ENCODE measurements around the gene VAT1L. TPM values are rescaled to one million over a fixed set of nuclear protein-coding genes. Genes with fewer than 3 reads are reported as not detected.

VAT1L gene
- total RNA-seq, 1 donor from 2014 or later, result 6.4 TPM

- intact Hi-C loops (cut with DNase I), result no loop called here
- Histone ChIP-seq H3K27ac (peak overlapping the region; percentile 83), H3K27me3 (no peaks in the 10 kb centered on the region), H3K4me1 (peaks cover 28% of the 10 kb centered on the region), H3K4me3 (no peak overlapping the region), H3K9me3 (no peaks in the 10 kb centered on the region), H3K36me3 (no peaks in the 10 kb centered on the region)
- TF ChIP-seq POLR2A (IDR thresholded peaks at IDR 0.05) (no peak), CTCF (IDR thresholded peaks at IDR 0.05) (no peak), POLR2AphosphoS5 (IDR thresholded peaks at IDR 0.05; ENCODE audit: insufficient read depth in 1 of 2, low read depth in 1 of 2) (no peak)
- peak in 1 of 2 donors; percentile 90 for DNase-seq (ENCODE audit: extremely low spot score in 2 of 2)
Observed at GRCh38 chr16:77993111-77993985, 205.0 kb downstream of the VAT1L start.

- H3K27me3 ChIP-seq, result no peaks in the 10 kb centered on the region
- intact Hi-C loops (cut with DNase I), result no loop called here
- H3K9me3 ChIP-seq, result no peaks in the 10 kb centered on the region
- H3K36me3 ChIP-seq, result no peaks in the 10 kb centered on the region
- H3K4me1 ChIP-seq, result peaks cover 19% of the 10 kb centered on the region
- no peak overlapping the region for H3K27ac ChIP-seq
- DNase-seq (ENCODE audit: extremely low spot score in 2 of 2), result no peak
- no peak overlapping the region for H3K4me3 ChIP-seq
- TF ChIP-seq POLR2A (IDR thresholded peaks at IDR 0.05) (no peak), POLR2AphosphoS5 (IDR thresholded peaks at IDR 0.05; ENCODE audit: insufficient read depth in 1 of 2, low read depth in 1 of 2) (no peak), CTCF (IDR thresholded peaks at IDR 0.05) (no peak)
Observed at GRCh38 chr16:77995843-77996455, 207.6 kb downstream of the VAT1L start.

GRCh38 chr16:77998350-77999023, 210.1 kb downstream of the VAT1L start:
- no peak for DNase-seq (ENCODE audit: extremely low spot score in 2 of 2)
- H3K27me3 ChIP-seq, result no peaks in the 10 kb centered on the region
- no peak overlapping the region for H3K4me3 ChIP-seq
- TF ChIP-seq POLR2A (IDR thresholded peaks at IDR 0.05) (no peak), CTCF (IDR thresholded peaks at IDR 0.05) (no peak), POLR2AphosphoS5 (IDR thresholded peaks at IDR 0.05; ENCODE audit: insufficient read depth in 1 of 2, low read depth in 1 of 2) (no peak)
- intact Hi-C loops (cut with DNase I), result no loop called here
- H3K27ac ChIP-seq, result no peak overlapping the region
- no peaks in the 10 kb centered on the region for H3K36me3 ChIP-seq
- peaks cover 17% of the 10 kb centered on the region for H3K4me1 ChIP-seq
- no peaks in the 10 kb centered on the region for H3K9me3 ChIP-seq

GRCh38 chr16:78001451-78002025, 213.2 kb downstream of the VAT1L start:
- no peaks in the 10 kb centered on the region for H3K27me3 ChIP-seq
- DNase-seq (ENCODE audit: extremely low spot score in 2 of 2), result no peak
- no peak overlapping the region for H3K4me3 ChIP-seq
- H3K9me3 ChIP-seq, result no peaks in the 10 kb centered on the region
- TF ChIP-seq POLR2AphosphoS5 (IDR thresholded peaks at IDR 0.05; ENCODE audit: insufficient read depth in 1 of 2, low read depth in 1 of 2) (no peak), POLR2A (IDR thresholded peaks at IDR 0.05) (no peak), CTCF (IDR thresholded peaks at IDR 0.05) (no peak)
- no peak overlapping the region for H3K27ac ChIP-seq
- H3K4me1 ChIP-seq, result peaks cover 8% of the 10 kb centered on the region
- intact Hi-C loops (cut with DNase I), result loop anchor here (10.0 kb wide), 1 partner anchor 327 kb away; no protein-coding TSS in a partner anchor
- no peaks in the 10 kb centered on the region for H3K36me3 ChIP-seq

Measured in vagina (tissue), 2 donors.